HG02943 (cell line): ENCODE results near the gene AURKAIP1.
A peak's percentile ranks its signal among the peaks of the same experiment; 100 is the strongest.
"Not testable (repeated sequence)": the region's sequence is repeated elsewhere in the genome, so short reads cannot be mapped to it uniquely, and the experiment has no call there.

Experiments
- ATAC-seq: cut with Tn5 transposase; IDR thresholded peaks from one replicate; pipeline ENCODE4 v1.9.1; 2021; ENCODE audit warnings: mild to moderate bottlenecking, low read depth, moderate library complexity; ENCODE audit not compliant: unreplicated experiment

Gene AURKAIP1

DNA sequence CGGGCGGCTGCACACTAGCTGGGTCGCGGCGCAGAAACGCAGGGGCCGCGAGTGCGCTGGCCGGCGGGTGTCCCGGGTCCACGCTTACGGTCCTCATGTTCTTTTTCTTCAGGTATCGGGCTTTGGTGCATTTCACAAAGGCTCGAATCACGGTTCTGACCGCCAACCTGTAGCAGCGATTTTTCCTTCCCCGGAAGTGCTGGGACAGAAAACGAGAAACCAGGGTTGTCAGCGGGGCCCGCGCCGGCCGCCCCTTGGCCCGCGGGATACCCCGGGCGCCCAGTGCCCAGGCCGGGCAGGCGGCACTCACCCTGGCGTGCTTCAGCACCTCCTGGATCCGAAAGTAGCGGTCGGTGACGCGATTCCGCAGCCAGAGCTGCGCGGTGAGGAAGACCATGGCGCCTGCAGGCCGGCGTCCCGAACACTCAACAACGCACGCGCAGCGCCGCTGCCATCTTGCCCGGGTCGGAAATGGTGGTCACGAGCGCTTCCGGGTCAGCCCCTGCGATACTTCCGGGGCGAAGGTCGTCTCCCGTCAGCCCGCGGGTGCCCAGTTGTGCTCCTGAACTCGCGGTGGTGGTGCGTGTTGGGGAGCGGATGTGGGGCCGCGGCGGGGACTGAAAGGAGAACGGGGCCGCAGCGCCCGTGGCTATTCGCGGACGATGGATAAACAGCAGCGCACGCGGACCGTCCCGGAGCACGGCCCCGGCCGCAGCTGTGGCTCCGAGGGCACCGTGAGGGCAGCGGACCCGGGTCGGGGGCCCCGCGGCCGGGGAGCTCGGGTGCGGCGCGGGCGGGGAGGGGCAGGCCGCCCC is 32.0 kb upstream of the AURKAIP1 start, which contains the start of gene MRPL20:
TSS of gene MRPL20 (minus strand) at position 473 of the 815 bp plus-strand sequence. CDS start at position 397, 76 bp downstream.
- peak; percentile 82 for ATAC-seq

DNA sequence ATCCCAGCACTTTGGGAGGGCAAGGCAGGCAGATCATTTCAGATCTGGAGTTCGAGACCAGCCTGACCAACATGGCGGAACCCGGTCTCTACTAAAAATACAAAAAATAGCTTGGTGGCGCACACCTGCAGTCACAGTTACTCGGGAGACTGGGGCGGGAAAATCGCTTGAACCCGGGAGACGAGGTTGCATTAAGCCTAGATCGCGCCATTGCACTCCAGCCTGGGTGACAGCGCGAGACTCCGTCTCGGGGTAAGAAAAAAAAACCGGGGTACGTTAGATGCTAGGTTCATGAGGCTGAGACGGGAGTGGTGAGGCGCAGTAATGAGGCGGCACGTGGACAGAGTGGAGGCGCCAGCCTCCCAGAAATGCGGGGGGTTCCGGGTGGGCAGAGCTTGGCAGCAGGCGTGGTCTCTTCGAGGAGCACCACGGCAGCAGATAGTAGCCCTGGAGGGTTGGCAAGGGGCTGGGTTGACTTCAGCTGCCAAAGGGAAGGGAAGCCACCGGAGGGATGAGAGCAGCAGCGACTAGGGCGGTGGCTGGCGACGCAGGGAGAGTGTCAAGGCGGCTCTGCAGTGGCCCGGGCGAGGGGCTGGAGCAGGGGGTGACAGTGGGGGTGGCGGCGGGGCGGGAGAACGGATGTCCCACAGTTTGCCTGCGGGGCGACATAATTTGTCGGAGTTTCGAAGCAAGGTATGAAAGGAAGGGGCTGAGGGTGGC is 31.3 kb upstream of the AURKAIP1 start:
- no peak for ATAC-seq

DNA sequence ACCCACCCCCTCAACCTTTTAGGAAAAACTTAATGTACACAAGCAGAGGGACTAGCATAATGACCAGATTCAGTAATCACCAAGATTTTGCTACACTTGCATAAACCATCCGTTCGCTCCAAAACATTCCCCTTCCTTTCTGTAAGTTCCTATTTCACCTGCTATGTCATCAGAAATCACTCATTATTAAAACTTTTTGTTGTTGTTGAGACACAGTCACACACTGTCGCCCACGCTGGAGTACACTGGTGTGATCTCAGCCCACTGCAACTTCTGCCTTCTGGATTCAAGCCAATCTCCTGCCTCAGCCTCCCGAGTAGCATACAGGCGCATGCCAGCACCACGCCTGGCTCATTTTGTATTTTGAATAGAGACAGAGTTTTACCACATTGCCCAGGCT is 28.6 kb upstream of the AURKAIP1 start:
- ATAC-seq: no peak

DNA sequence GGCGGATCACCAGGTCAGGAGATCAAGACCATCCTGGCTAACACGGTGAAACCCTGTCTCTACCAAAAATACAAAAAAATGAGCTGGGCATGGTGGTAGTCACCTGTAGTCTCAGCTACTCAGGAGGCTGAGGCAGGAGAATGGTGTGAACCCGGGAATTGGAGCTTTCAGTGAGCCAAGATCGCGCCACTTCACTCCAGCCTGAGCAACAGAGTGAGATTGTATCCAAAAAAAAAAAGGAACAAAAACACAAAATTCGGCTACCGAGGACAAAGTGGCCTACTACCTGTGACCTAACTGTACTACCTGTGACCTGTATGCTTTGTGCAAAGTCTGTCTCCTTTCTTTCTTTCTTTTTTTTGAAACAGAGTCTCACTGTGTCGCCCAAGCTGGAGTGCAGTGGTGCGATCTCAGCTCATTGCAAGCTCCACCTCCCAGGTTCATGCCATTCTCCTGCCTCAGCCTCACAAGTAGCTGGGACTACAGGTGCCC is 27.9 kb upstream of the AURKAIP1 start:
- not testable (repeated sequence) for ATAC-seq

DNA sequence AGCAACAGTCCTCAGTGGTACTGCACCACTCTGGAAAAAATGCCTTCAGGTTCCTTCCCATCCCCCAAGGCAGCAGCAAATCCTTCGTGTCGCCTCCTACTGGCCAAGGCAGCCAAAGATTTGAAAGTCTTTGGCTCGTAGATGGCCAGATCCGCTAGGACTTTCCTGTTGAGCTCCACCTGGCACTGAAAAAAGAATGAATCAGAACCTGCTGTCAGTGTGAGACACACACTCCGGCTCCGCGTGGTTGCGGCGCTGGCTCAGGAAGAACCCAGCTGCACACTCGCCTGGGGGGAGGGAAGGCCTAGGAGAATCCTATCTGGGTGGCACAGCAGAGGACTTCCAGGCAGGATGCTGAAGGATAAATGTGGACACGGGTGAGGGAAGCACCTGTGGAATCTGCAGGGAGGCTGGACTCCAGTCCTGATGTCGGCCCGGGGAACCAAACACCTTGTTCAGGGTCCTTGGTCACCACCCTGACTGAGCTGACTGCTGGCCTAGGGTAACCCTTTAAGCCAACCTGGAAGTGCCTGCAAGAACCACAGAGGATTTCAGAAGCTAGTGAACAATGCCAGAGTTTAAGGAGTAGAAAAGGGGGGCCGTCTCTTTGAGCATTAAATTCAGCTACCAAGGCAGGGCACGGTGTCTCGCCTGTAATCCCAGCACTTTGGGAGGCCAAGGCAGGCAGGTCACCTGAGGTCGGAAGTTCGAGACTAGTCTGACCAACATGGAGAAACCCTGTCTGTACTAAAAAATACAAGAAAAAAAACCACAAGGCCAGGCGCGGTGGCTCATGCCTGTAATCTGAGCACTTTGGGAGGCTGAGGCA is 27.3 kb upstream of the AURKAIP1 start:
- no peak for ATAC-seq

DNA sequence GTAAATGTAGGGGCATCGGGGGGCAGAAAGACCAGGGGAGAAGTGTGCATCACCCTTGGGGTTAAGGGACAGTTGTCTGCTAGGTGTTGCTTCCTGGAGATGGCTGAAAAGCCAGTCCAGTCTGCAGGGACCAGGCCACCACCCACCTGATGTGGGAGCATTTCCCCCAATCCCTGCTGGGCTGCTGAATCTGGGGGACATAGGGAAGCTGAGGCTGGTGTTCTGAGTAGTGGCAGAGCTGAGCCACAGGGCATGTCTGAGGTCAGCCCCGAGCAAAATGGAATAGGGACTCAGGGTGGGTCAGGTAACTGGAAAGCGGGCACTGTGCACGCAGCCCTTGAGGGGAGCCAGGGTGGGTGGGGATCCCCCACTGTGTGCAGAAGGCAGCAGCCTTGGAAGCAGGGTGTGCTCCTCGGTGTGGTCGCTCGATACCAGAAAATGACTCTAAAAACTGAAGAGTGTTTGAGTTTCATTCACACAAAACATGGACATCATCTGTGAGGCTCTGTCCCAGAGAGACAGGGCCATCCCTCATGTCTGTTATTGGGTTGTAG is 26.5 kb upstream of the AURKAIP1 start:
- ATAC-seq: no peak

DNA sequence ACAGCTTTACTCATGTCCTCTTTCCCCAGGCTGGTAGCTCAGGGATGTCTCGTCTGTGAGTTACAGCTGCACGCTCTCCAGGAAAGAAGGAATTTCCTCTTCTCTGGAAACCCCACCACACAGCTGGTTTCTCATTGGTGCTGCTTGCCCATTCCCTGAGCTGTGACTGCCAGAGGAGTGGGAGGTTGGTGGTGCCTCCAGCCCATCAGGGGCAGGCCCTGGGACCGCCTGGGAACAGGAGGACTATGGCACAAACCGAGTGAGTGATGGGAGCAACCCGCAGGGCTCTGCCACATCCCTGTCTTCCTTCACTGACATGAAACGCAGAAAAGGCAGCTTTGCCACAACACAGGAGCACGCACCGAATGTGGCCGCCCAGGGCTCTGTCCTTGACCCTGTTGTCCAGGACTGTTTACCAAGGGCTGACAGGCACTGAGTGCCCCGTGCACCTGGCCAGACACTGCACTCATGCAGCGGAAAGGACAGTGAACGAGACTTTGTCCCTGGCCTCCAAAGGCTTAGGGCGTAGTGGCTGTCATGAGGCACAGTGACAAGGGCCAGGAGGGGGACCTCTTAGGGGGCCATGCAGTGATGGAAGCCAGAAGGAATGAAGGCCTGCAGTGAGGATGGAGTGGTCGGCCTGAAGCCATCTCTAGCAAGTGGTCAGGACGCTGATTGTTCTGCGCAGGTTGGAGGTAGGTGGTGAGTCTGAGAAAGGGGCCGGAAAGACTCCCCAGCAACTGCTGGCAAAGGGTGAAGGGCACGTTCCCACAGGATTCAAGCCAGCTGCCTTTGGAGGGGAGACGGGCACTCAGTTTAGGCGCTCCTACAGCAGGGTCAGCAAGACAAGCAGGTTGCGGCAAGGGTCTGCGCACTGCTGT is 25.8 kb upstream of the AURKAIP1 start:
- ATAC-seq: no peak

DNA sequence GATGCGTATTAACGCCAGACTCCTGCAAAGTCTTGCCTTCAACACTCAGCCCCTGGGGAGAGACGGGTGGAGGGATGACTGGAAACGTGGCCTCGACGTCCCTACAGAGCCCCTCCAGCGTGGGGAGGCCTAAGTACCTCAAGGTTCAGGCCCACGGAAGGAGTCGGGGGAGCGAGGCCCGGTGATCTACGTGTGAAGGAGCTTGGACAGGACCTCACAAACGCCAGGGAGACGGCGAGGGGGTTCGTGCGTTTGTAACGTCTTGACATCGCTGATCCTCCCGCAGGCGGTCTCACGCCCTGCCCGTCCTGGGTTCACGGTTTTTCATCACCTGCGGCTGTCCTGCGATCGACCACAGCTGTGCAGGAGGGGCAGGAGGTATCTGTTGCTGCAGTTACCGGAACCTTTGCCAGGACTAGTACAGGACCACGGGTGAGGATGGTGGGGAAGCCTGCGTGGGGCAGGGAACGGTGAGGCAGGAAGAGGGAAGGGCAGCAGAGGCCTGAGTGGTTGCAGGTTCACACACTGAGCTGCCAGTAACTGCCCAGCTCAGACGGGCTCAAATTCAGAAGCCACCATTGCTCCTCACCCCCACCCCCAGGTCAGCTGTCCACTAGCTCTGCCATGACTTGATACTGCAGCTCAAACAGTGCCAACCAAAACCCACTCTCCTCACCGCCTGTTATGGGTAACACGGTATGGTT is 25.0 kb upstream of the AURKAIP1 start:
- ATAC-seq: peak; percentile 8

DNA sequence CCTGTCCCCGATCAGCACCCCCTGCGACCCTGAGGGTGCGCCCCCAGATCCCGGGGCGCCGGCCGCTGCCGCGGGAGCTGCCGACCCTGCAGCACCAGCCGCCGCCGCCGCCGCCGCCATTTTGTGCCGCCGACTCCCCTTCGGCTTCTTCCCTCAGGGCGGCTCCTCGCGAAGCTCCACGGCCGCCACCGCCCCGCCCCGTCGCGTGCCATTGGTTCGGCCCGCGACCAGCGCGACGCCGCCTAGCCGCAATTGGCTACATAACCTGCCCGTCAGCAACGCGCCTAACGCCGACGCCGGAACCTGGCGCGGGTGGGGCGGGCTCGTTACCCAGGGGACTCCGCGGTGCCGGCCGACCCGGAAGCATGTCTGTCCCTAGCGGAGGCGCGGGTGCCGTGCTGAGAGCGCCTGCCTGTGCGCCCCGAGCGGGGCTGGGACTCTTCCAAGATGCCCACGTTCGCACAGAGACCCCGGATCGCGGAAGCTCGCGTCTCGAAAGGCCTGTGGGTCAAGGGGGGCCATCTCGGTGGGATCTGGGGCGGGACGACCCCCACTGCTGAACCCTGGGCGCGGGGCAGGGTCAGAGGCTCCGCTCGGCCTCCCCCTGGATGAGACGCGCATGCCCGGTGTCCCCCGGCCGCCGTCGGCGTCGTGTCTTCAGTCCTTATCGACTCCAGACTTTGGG is 24.3 kb upstream of the AURKAIP1 start, which contains the start of gene CCNL2:
TSS of gene CCNL2 (minus strand) at position 149 of the 685 bp plus-strand sequence. CDS start at position 120, 29 bp downstream.
- peak; percentile 90 for ATAC-seq

DNA sequence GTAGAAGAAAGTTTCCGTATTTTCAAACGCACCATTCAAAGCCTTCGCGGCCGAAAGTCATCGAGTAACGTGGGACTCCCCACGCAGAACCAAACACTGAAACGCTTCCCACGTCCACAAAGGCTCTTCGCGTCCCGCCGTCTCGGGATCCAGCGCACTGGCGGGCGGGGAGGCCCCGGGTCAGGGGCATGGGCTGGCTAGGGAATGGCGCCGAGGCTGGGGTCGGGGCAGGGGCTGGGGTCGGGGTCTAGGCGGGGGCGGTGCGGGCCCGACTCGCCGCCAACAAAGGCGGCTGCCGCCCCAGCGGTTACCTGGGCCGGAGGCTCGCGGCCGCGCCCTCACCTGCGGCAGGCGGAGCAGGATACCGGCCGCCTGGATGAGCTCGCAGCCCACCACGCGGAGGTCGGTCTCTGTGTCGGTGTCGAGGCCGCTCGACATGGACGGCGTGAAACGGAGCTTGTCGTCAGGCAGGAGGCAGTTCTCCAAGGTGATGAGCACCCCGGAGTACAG is 23.7 kb upstream of the AURKAIP1 start:
- ATAC-seq: peak; percentile 17

DNA sequence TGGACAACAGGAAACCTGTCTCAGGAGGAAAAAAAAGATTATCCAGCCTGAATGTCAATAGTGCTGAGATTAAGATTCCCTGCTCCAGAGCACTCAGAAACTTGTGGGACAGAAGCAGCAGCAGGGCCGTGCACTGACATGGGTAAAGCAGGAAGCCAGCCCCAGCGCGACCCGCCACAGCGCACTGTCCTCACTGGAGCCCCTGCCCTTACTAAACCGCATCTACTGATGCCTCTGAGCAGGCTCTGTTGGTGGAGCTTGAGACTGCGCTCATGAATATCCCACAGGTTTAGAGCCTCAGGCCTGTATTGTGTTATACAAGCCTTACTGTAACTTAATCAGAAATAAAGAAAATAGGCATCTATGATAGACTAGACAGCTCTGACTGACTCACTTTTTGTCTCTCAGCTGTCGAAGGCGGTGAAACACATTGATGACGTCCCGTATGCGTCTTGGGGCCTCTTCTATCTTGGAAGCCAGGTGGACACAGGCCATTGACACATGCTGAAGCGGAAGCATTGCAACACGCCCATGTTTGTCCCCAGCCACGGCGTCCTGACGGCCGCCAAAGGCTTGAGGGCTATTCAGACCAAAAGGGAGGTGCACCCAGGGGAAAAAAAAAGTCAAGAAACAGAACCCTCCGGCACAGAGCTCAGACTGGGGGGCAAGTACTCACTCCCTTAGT is 23.0 kb upstream of the AURKAIP1 start:
- no peak for ATAC-seq

DNA sequence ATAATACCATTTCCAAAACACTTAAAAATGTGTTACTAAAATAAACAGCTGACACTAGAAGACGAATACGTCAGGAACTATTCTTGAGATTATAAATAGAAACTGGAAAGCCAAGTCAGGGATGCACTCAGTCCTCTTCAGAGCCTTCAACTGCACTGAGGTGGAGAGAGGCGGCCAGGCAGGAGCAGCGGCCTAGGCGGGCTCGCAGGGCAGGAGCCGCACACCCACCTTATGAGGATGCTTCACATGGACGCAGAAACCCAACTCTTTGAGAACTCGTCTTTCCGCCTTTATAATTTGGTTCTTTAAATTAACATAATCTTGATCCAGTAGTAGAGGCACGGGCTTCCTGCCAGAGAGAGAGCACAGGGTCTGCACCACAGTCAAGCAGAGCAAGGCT is 20.2 kb upstream of the AURKAIP1 start:
- no peak for ATAC-seq

DNA sequence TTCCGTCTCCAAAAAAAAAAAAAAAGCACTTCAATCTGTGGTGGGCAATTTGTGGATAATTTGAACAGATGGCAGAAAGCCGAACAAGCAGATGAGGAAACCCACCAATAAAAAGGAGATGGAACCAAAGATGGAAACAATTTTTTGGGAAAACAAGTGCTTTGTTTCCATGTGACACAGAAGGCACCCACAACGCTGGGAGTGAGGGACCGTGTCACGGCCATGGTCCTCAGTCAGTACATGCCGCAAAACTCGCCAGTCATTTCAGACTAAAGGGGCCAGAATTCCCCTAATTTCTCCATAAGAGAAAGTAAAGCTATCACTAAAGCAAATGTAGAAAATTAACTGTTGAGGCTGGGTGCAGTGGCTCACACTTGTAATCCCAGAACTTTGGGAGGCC is 19.1 kb upstream of the AURKAIP1 start:
- no peak for ATAC-seq

DNA sequence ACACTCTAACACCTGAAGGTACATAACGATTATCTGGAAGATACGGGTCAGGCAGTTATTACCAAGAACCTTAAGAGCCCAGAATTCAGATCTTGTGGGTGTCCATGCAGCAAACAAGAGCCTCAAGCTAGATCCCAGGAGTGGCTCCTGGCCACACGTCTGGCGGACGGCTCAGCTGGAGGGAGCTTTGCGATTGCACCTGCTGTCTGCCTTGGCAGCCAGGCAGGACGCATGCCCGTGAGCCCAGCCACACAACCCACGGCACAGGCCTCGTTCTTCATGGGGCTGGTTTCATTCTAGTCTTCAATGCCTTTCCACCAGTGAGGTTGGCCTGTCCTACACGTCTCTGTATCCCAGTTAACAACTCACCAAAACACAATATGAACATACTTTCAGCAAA is 18.4 kb upstream of the AURKAIP1 start:
- no peak for ATAC-seq

DNA sequence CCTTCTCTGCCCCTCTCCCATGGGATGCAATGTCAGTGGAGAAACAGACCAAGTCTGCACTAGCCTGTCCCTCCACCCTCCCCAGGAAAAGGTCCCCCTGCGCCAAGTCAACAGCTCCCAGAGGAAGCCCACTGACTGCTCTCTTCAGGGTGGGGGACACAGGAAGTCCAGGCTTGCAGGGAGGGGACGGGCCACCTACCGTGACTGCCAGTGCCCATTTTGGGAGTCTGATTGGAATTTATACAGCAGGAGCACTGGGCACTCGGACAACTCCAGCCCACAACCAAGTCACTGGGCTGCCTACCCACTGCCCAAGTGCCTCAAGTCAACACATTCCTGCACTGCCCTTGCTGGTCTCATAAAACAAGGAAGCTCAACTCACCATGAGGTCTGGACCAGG is 18.0 kb upstream of the AURKAIP1 start:
- no peak for ATAC-seq

DNA sequence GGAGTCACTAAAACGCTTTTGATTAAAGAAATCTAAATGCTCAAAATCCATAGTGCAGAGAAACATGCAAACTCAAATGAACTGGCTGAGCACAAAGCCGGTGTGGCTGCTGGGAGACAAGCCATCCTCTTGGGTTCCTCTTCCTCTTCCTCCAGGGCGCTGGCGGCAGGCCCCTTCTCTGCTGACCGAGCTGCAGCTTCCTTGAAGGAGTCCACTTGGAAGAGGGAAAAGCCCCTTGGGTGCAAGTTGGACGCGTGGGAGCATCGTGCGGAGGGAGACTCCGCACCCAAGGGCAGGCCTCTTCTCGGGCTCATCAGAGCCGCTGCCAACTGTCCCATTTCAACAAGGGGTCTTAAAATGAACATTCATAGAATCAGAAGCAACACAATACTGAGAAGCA is 16.2 kb upstream of the AURKAIP1 start:
- ATAC-seq: no peak

DNA sequence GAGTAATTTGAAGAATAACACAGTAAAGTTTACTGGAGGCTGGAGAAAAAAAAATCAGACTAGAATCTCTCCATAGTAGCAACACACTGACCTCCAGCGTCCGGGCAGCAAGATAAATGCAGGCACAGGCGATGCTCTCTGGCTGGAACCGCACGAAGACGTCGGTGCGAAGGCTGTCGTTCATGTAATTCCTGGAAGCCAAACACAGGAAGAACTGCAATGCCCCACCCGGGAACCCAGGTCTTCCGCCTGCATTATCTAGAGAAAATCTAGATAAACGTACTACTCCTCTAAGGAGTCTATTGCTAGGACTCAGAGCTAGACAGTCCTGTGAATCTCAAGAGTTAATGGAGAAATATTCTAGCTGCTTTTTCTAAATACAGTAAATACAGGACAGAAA is 15.7 kb upstream of the AURKAIP1 start:
- ATAC-seq: no peak
